ENCODE data around the gene WDFY1.

DNA sequence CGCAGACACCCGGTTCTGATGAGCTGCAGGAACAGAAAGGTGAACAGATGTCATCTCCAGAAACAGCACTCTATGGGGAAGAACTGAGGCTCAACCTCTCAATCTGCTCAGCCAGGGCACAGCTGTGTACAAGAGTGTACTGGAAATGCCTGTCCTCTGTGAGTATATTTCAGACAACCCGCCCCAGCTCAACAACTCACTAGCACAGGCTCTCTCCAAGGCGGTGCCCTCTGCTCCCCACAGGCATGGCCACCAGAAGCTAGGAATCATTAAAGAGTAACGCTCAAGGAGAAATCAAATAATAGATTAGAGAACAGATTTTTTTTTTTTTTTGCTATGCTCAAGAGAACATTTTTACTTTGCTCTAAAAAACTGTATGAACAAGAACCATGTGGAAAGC lies 43.8 kb downstream of the WDFY1 start:
- TF ChIP-seq POLR2A (IDR thresholded peaks at IDR 0.05; ENCODE audit: low read depth) (no peak), EP300 (IDR thresholded peaks at IDR 0.05) (no peak)
- TF ChIP-seq, protein P1, sequence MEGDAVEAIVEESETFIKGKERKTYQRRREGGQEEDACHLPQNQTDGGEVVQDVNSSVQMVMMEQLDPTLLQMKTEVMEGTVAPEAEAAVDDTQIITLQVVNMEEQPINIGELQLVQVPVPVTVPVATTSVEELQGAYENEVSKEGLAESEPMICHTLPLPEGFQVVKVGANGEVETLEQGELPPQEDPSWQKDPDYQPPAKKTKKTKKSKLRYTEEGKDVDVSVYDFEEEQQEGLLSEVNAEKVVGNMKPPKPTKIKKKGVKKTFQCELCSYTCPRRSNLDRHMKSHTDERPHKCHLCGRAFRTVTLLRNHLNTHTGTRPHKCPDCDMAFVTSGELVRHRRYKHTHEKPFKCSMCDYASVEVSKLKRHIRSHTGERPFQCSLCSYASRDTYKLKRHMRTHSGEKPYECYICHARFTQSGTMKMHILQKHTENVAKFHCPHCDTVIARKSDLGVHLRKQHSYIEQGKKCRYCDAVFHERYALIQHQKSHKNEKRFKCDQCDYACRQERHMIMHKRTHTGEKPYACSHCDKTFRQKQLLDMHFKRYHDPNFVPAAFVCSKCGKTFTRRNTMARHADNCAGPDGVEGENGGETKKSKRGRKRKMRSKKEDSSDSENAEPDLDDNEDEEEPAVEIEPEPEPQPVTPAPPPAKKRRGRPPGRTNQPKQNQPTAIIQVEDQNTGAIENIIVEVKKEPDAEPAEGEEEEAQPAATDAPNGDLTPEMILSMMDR (IDR thresholded peaks at IDR 0.05), result no peak

All from esophagus muscularis mucosa (tissue), 4 donors.